ENCODE measurements around the gene COG3.

The COG3 gene

DNA sequence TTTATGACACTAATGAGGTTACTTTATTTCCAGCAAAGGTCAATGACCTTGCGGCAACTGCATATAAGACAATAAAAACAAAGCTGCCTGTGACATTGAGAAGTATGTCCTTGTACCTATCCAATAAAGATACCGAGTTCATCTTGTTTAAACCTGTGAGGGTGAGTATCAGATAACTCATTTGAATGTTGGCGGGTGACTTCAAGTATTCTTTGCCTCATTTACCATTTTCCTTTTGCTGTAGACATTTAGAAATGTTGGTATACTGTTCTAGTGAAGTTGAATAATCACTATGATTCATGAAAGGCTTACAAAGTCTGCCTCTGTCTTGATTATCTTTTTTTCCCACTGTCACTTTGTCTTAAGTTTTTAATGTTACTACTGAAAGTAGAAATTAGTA is 65.0 kb downstream of the COG3 start:
- no peaks in the 10 kb centered on the region for H3K9me3 ChIP-seq (ENCODE audit: control insufficient read depth, insufficient read depth, low read length)
- H3K27ac ChIP-seq (ENCODE audit: low read depth, low read length), result no peak overlapping the region
- no peak overlapping the region for H3K9ac ChIP-seq (ENCODE audit: low read depth, low read length)
- H3K4me3 ChIP-seq (ENCODE audit: low read depth, low read length), result no peak overlapping the region
- H3K27me3 ChIP-seq (ENCODE audit: control insufficient read depth, insufficient read depth, low read length), result no peaks in the 10 kb centered on the region
- H3K4me1 ChIP-seq (ENCODE audit: control insufficient read depth, insufficient read depth, low read length), result peaks cover 11% of the 10 kb centered on the region
- peaks cover 59% of the 10 kb centered on the region for H3K36me3 ChIP-seq (ENCODE audit: control insufficient read depth, insufficient read depth, low read length)

DNA sequence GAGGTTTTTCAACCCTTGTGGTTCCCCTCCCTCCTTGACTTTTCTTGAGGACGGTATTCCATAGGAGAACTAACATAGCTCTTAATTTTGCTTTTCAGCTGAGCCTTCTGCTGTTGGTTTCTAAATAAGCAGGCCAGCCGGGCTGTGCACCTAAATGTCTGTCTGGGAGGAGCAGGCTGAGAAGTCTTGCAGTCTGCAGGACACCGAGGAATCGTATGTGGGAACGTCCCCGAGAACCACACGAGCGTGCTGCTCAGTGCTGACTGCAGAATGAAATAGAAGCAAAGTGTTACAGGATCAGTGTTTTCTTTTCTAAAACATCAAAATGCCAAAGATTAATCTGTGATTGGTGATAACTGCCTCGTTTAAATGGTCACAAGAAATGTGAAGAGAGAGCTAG is 69.9 kb downstream of the COG3 start:
- no peak overlapping the region for H3K4me3 ChIP-seq (ENCODE audit: low read depth, low read length)
- peaks cover 54% of the 10 kb centered on the region for H3K36me3 ChIP-seq (ENCODE audit: control insufficient read depth, insufficient read depth, low read length)

DNA sequence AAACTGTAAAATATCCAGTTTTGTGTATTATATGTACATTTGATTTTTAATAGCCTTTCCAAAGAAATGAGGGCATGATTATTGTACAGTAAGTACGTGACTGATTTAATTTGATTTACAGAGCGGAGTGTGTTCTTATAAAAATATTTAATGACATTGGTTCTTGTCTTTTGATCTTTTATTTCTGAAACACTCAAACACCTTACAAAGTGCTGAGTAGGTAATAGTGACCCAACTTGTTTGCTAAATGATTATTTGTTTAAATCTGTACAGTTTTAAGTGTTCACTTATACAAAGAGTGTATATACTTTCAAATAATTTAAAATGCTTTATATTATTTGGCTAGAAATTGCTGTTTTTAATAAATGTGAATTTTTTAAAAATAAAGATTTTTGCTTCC is 71.5 kb downstream of the COG3 start:
- no peaks in the 10 kb centered on the region for H3K9me3 ChIP-seq (ENCODE audit: control insufficient read depth, insufficient read depth, low read length)
- H3K27me3 ChIP-seq (ENCODE audit: control insufficient read depth, insufficient read depth, low read length), result no peaks in the 10 kb centered on the region
- H3K4me3 ChIP-seq (ENCODE audit: low read depth, low read length), result no peak overlapping the region
- no peaks in the 10 kb centered on the region for H3K4me1 ChIP-seq (ENCODE audit: control insufficient read depth, insufficient read depth, low read length)
- H3K36me3 ChIP-seq (ENCODE audit: control insufficient read depth, insufficient read depth, low read length), result peaks cover 38% of the 10 kb centered on the region
- H3K9ac ChIP-seq (ENCODE audit: low read depth, low read length), result no peak overlapping the region
- H3K27ac ChIP-seq (ENCODE audit: low read depth, low read length), result no peak overlapping the region

More for the DNA sequence above, 69.9 kb downstream of the COG3 start:
- Histone ChIP-seq H3K4me1 (ENCODE audit: control insufficient read depth, insufficient read depth, low read length) (no peaks in the 10 kb centered on the region), H3K27ac (ENCODE audit: low read depth, low read length) (no peak overlapping the region), H3K9me3 (ENCODE audit: control insufficient read depth, insufficient read depth, low read length) (no peaks in the 10 kb centered on the region), H3K9ac (ENCODE audit: low read depth, low read length) (no peak overlapping the region), H3K27me3 (ENCODE audit: control insufficient read depth, insufficient read depth, low read length) (no peaks in the 10 kb centered on the region)

DNA sequence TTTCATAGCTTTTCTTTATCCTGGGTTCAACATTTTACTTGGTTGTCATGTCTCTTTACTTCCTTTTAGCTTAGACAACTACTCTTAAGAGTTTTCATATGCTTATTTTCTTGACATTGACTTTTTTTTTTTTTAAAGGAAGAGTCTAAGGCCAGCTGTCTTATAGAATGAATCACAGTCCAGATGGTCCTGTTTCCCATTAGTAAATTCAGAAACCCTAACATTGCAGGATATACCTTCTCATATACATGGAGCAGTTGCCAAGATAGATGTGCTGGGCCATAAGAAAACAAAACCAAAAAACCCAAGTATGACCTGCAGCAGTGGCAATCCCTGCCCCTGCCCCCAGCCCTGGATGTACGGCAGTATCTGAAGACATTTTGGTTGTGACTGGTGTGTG is 72.8 kb downstream of the COG3 start:
- Histone ChIP-seq H3K4me1 (ENCODE audit: control insufficient read depth, insufficient read depth, low read length) (no peaks in the 10 kb centered on the region), H3K27ac (ENCODE audit: low read depth, low read length) (no peak overlapping the region), H3K27me3 (ENCODE audit: control insufficient read depth, insufficient read depth, low read length) (no peaks in the 10 kb centered on the region)

DNA sequence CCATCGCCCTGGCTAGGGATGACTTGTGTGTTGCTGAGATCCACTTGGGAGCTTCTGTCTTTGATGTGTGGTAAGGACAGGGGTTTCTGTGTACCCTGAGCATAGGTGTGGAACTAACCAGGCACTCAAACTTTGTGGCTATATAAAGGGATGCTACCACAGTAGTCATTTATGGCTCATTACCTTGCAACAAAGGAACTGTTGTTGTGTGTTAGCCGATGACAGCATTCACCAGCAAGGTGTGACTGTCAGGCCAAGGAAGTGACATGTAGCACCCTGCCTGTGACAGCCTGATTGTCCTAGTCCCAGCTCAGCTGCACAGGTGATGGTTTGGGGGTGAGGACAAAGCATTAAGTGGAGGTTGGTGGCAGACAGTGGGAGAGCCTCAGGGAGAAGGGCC is 73.6 kb downstream of the COG3 start:
- Histone ChIP-seq H3K9ac (ENCODE audit: low read depth, low read length) (no peak overlapping the region), H3K4me3 (ENCODE audit: low read depth, low read length) (no peak overlapping the region), H3K4me1 (ENCODE audit: control insufficient read depth, insufficient read depth, low read length) (no peaks in the 10 kb centered on the region), H3K27me3 (ENCODE audit: control insufficient read depth, insufficient read depth, low read length) (no peaks in the 10 kb centered on the region), H3K27ac (ENCODE audit: low read depth, low read length) (no peak overlapping the region), H3K9me3 (ENCODE audit: control insufficient read depth, insufficient read depth, low read length) (no peaks in the 10 kb centered on the region), H3K36me3 (ENCODE audit: control insufficient read depth, insufficient read depth, low read length) (peaks cover 29% of the 10 kb centered on the region)

More for the DNA sequence above, 72.8 kb downstream of the COG3 start:
- Histone ChIP-seq H3K9ac (ENCODE audit: low read depth, low read length) (no peak overlapping the region), H3K4me3 (ENCODE audit: low read depth, low read length) (no peak overlapping the region), H3K9me3 (ENCODE audit: control insufficient read depth, insufficient read depth, low read length) (no peaks in the 10 kb centered on the region), H3K36me3 (ENCODE audit: control insufficient read depth, insufficient read depth, low read length) (peaks cover 33% of the 10 kb centered on the region)

DNA sequence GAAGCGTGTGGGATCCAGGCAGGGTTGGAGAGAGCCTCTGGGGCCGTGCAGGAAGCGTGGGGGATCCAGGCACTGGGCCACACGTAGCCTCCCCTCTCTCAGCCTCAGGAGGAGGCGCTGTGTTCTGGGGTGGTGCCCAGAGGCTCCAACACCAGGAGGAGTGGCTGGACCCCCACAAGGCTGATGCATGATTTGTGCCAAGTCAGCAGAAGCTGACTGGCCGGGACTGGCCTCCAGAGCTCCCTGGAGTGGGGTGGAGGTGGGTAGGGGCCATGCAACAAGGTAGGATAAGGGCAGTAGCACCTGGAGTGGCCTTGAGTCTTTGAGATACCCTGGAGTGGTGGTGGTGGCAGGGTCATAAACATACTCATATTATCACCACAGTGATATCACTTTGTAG is 75.5 kb downstream of the COG3 start:
- Histone ChIP-seq H3K27ac (ENCODE audit: low read depth, low read length) (no peak overlapping the region), H3K9ac (ENCODE audit: low read depth, low read length) (no peak overlapping the region), H3K4me3 (ENCODE audit: low read depth, low read length) (no peak overlapping the region), H3K9me3 (ENCODE audit: control insufficient read depth, insufficient read depth, low read length) (no peaks in the 10 kb centered on the region), H3K27me3 (ENCODE audit: control insufficient read depth, insufficient read depth, low read length) (no peaks in the 10 kb centered on the region), H3K36me3 (ENCODE audit: control insufficient read depth, insufficient read depth, low read length) (peaks cover 11% of the 10 kb centered on the region), H3K4me1 (ENCODE audit: control insufficient read depth, insufficient read depth, low read length) (no peaks in the 10 kb centered on the region)

DNA sequence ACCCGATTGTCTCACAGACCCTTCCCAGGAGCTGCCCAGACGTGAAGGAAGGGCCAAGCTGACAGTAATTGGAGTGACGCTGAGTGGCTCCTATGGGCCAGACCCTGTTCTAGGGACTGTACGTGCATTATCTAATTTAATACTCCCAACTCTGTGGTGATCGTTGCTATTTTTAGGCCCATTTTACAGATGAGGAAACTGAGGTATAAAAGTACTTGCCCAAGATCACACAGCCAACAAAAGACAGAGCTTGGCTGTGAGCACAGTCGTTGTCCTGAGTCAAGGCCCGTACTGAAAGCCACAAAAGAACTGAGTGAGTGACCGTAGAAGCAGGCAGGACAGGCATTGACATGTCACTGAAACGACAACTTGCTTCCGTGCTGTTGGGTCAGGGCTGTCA is 76.1 kb downstream of the COG3 start:
- H3K4me1 ChIP-seq (ENCODE audit: control insufficient read depth, insufficient read depth, low read length), result no peaks in the 10 kb centered on the region
- H3K27me3 ChIP-seq (ENCODE audit: control insufficient read depth, insufficient read depth, low read length), result no peaks in the 10 kb centered on the region
- no peak overlapping the region for H3K4me3 ChIP-seq (ENCODE audit: low read depth, low read length)
- no peak overlapping the region for H3K27ac ChIP-seq (ENCODE audit: low read depth, low read length)
- H3K36me3 ChIP-seq (ENCODE audit: control insufficient read depth, insufficient read depth, low read length), result peaks cover 6% of the 10 kb centered on the region
- no peak overlapping the region for H3K9ac ChIP-seq (ENCODE audit: low read depth, low read length)
- H3K9me3 ChIP-seq (ENCODE audit: control insufficient read depth, insufficient read depth, low read length), result no peaks in the 10 kb centered on the region

DNA sequence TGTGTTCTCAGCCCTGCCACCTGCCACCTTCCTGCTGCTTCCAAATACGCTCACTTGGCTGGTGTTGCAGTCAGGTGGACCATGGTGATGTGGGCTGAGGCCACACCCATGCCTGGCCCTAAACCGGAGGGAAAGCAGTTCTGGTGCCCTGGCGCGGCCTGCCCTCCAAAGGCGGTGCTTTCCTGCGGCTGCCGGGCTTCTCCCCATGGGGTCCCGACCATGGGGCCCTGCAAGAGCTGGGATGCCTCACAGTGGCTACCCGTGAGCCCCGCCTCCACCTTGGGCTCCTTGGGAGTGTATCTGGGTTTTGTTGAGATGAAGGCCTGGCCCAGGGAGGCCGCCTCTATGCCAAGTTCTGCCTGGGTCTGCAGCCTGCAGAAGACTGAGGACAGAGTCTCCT is 77.1 kb downstream of the COG3 start:
- H3K27me3 ChIP-seq (ENCODE audit: control insufficient read depth, insufficient read depth, low read length), result no peaks in the 10 kb centered on the region
- no peaks in the 10 kb centered on the region for H3K9me3 ChIP-seq (ENCODE audit: control insufficient read depth, insufficient read depth, low read length)
- no peaks in the 10 kb centered on the region for H3K36me3 ChIP-seq (ENCODE audit: control insufficient read depth, insufficient read depth, low read length)
- H3K9ac ChIP-seq (ENCODE audit: low read depth, low read length), result no peak overlapping the region
- H3K4me3 ChIP-seq (ENCODE audit: low read depth, low read length), result no peak overlapping the region
- no peaks in the 10 kb centered on the region for H3K4me1 ChIP-seq (ENCODE audit: control insufficient read depth, insufficient read depth, low read length)
- H3K27ac ChIP-seq (ENCODE audit: low read depth, low read length), result no peak overlapping the region

DNA sequence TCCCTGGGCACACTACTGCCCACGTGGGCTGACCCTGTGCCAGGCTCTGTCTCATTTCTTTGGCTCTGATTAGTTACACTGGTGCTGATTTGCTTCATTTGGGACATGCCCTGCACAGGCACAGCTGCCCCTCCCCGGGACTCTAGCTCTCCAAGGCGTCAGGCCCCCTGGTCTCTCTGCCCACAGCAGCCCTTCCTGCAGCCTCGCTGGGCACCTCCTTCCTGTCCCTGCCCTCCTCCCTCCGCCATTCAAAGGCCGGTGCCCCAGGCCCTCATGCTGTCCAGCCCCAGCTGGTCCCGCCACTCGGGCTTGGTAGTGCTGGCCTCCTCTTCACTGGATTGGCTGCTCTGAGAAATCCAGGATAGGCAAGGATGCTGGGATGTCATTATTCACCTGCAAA is 77.7 kb downstream of the COG3 start:
- no peaks in the 10 kb centered on the region for H3K36me3 ChIP-seq (ENCODE audit: control insufficient read depth, insufficient read depth, low read length)
- H3K4me1 ChIP-seq (ENCODE audit: control insufficient read depth, insufficient read depth, low read length), result no peaks in the 10 kb centered on the region

DNA sequence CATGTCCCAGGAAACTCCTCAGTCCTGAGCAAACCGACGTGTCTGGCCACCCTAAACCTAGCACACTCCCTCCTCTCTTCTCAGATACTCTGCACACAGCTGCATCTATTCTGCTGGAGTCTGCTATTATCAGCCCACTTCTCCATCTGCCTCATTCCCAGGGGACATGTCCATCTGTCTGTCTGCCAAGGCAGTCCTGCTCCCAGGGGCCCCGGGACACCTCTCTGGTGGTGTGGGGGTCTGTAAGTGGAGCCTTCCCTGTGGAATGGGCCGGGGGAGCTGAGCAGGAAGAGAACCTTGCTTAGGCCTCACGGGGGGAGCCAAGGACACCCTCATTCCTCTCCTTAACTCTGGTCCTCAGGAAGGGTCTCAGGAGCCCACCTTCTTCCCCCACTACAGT is 78.1 kb downstream of the COG3 start:
- Histone ChIP-seq H3K27ac (ENCODE audit: low read depth, low read length) (no peak overlapping the region), H3K9ac (ENCODE audit: low read depth, low read length) (no peak overlapping the region), H3K36me3 (ENCODE audit: control insufficient read depth, insufficient read depth, low read length) (no peaks in the 10 kb centered on the region), H3K4me1 (ENCODE audit: control insufficient read depth, insufficient read depth, low read length) (no peaks in the 10 kb centered on the region), H3K27me3 (ENCODE audit: control insufficient read depth, insufficient read depth, low read length) (no peaks in the 10 kb centered on the region), H3K9me3 (ENCODE audit: control insufficient read depth, insufficient read depth, low read length) (no peaks in the 10 kb centered on the region), H3K4me3 (ENCODE audit: low read depth, low read length) (no peak overlapping the region)

More for the DNA sequence above, 77.7 kb downstream of the COG3 start:
- no peak overlapping the region for H3K27ac ChIP-seq (ENCODE audit: low read depth, low read length)
- H3K9me3 ChIP-seq (ENCODE audit: control insufficient read depth, insufficient read depth, low read length), result no peaks in the 10 kb centered on the region
- no peak overlapping the region for H3K9ac ChIP-seq (ENCODE audit: low read depth, low read length)
- H3K27me3 ChIP-seq (ENCODE audit: control insufficient read depth, insufficient read depth, low read length), result no peaks in the 10 kb centered on the region
- no peak overlapping the region for H3K4me3 ChIP-seq (ENCODE audit: low read depth, low read length)

DNA sequence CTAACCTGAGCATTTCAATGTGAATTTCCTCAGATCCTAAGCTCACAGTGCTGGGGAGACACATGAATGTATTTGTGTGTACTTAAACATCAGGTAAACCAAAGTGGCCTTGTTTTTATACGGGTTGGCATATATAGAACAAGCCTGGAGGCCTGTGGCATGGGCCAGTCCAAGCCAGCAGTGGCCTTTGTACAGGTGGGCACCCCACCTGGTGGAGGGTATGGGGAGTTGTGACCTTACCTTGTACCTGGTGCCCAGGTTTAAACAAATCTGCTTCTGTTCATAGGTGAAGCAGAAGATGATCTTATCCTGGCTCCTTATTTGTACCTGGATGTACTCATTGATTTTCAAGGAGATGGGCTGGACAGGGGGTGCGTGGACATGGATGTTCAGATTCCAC is 79.8 kb downstream of the COG3 start:
- H3K4me3 ChIP-seq (ENCODE audit: low read depth, low read length), result no peak overlapping the region
- no peaks in the 10 kb centered on the region for H3K27me3 ChIP-seq (ENCODE audit: control insufficient read depth, insufficient read depth, low read length)
- no peaks in the 10 kb centered on the region for H3K4me1 ChIP-seq (ENCODE audit: control insufficient read depth, insufficient read depth, low read length)
- no peaks in the 10 kb centered on the region for H3K36me3 ChIP-seq (ENCODE audit: control insufficient read depth, insufficient read depth, low read length)
- no peak overlapping the region for H3K9ac ChIP-seq (ENCODE audit: low read depth, low read length)
- H3K27ac ChIP-seq (ENCODE audit: low read depth, low read length), result no peak overlapping the region
- no peaks in the 10 kb centered on the region for H3K9me3 ChIP-seq (ENCODE audit: control insufficient read depth, insufficient read depth, low read length)
